ENCODE measurements around the gene NOX3. TPM values are rescaled to one million over a fixed set of nuclear protein-coding genes. Genes with fewer than 3 reads are reported as not detected.

The NOX3 gene
- total and polyA plus RNA-seq, 10 of the 15 experiments (the other 5 are each of a cell fraction or from before 2014, with no cell fraction given) = not detected

GRCh38 chr6:155377061-155377460 is 78.6 kb downstream of the NOX3 start (continued):
- no peak for TF ChIP-seq PRDM15 (CRISPR knock-in tag; IDR thresholded peaks at IDR 0.05)
- no peak for TF ChIP-seq NR2F1 (conservative IDR thresholded peaks at IDR 0.05)
- no peak for TF ChIP-seq MXI1 (IDR thresholded peaks at IDR 0.05; ENCODE audit: low read depth, low read length)
- no peak for TF ChIP-seq MTA3 (IDR thresholded peaks at IDR 0.05; ENCODE audit: borderline replicate concordance, low read length)

DNA sequence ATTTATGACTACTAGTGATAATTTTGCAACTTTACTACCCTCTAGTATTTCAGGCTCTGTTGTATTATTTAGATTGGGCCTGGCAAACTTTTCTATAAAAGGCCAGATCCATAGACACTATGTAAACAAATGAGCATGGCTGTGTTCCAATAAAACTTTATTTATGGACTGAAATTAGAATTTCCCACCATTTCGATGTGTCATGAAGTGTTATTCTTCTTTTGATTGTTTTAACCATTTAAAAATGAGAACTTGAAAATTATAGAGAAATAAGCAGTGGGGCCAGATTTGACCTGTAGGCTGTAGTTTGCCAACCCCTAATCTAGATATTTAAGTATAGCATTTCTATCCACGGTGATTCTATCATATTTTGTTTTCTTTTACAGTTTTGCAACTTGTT is 79.8 kb downstream of the NOX3 start:
- in situ Hi-C loops (cut with MboI) (no loop called here), intact Hi-C loops (cut with micrococcal nuclease; ENCODE audit: unreplicated experiment) (no loop called here)
- H3K4me3 ChIP-seq = no peak overlapping the region
- BruUV-seq (replicated peaks) = no TSS peak
- RAD21 ChIA-PET (ENCODE audit: unreplicated experiment) = no interaction called here
- H3K27me3 ChIP-seq (replicated peaks in 1 of 2; ENCODE audit: control insufficient read depth in 2 of 2, insufficient read depth in 2 of 2, low read length in 1 of 2) = no peaks in the 10 kb centered on the region
- no peak overlapping the region for H3K27ac ChIP-seq (ENCODE audit: control insufficient read depth, insufficient read depth)
- H2AFZ ChIP-seq (ENCODE audit: control insufficient read depth, low read depth, low read length) = no peak overlapping the region
- H3K4me2 ChIP-seq (ENCODE audit: control insufficient read depth, insufficient read depth) = no peak overlapping the region
- DNase-seq (ENCODE audit: low read depth, low spot score) = no peak
- WGBS (ENCODE audit: insufficient coverage, insufficient replicate concordance, low lambda C conversion rate, missing lambda C conversion rate) = 56% methylated on average over 2 of the region's 2 CpGs
- ATAC-seq = no peak
- no peak for FAIRE-seq
- POLR2A ChIA-PET = no interaction called here
- SMC1A ChIA-PET (ENCODE audit: uncharacterized antibody, unreplicated experiment) = no interaction called here
- CTCF ChIA-PET = no interaction called here
- H3K36me3 ChIP-seq (ENCODE audit: control insufficient read depth in 2 of 2, insufficient read depth in 2 of 2, low read length in 1 of 2) = no peaks in the 10 kb centered on the region
- H3K4me1 ChIP-seq (ENCODE audit: control insufficient read depth, insufficient read depth, low read length) = peaks cover 10% of the 10 kb centered on the region
- H3K9me3 ChIP-seq (replicated peaks; ENCODE audit: control insufficient read depth, insufficient read depth, low read length) = no peaks in the 10 kb centered on the region; the same call in 2 of the 3 replicates
- no peaks in the 10 kb centered on the region for H4K20me1 ChIP-seq (ENCODE audit: control insufficient read depth, insufficient read depth)
- no peak overlapping the region for H3K9ac ChIP-seq (ENCODE audit: control insufficient read depth, insufficient read depth, low read length)
- H3K79me2 ChIP-seq (ENCODE audit: control insufficient read depth, insufficient read depth, low read length) = no peaks in the 10 kb centered on the region
- TF ChIP-seq PRDM15 (CRISPR knock-in tag; IDR thresholded peaks at IDR 0.05) = no peak
- no peak for TF ChIP-seq HCFC1 (IDR thresholded peaks at IDR 0.05; ENCODE audit: low read length)
- no peak for TF ChIP-seq ATF3 (IDR thresholded peaks at IDR 0.05; ENCODE audit: borderline replicate concordance, extremely low read depth, low read depth, low read length)
- TF ChIP-seq, protein P1, sequence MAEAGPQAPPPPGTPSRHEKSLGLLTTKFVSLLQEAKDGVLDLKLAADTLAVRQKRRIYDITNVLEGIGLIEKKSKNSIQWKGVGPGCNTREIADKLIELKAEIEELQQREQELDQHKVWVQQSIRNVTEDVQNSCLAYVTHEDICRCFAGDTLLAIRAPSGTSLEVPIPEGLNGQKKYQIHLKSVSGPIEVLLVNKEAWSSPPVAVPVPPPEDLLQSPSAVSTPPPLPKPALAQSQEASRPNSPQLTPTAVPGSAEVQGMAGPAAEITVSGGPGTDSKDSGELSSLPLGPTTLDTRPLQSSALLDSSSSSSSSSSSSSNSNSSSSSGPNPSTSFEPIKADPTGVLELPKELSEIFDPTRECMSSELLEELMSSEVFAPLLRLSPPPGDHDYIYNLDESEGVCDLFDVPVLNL (IDR thresholded peaks at IDR 0.05; ENCODE audit: low read depth, low read length) = no peak
- TF ChIP-seq SREBF1 (IDR thresholded peaks at IDR 0.05; ENCODE audit: low read length) = no peak
- TF ChIP-seq YBX1 (IDR thresholded peaks at IDR 0.05) = no peak
- TF ChIP-seq GABPA (IDR thresholded peaks at IDR 0.05; ENCODE audit: low read depth) = no peak
- TF ChIP-seq IRF4 (IDR thresholded peaks at IDR 0.05; ENCODE audit: low read depth, low read length) = no peak
- no peak for TF ChIP-seq RAD21 (IDR thresholded peaks at IDR 0.05; ENCODE audit: insufficient read depth, low read depth, low read length)
- no peak for TF ChIP-seq USF1 (IDR thresholded peaks at IDR 0.05; ENCODE audit: borderline replicate concordance, extremely low read length, insufficient read depth, low read depth, low read length)
- TF ChIP-seq CREM (IDR thresholded peaks at IDR 0.05; ENCODE audit: low read depth) = no peak
- no peak for TF ChIP-seq HDAC2 (IDR thresholded peaks at IDR 0.05)
